ENCODE measurements around the gene FANK1.

GRCh38 chr10:125911990-125912389 lies 15.6 kb downstream of the FANK1 start:
- TF ChIP-seq CTCF (IDR thresholded peaks at IDR 0.05; ENCODE audit: insufficient read depth, low read length) (no peak), SPI1 (IDR thresholded peaks at IDR 0.05; ENCODE audit: borderline replicate concordance, low read depth) (no peak)

All from HL-60 (cell line).